MCF 10A (cell line): ENCODE data around the gene XYLT1. TPM values are rescaled to one million over a fixed set of nuclear protein-coding genes. Genes with fewer than 3 reads are reported as not detected.

Experiments
- BruUV-seq: library from RNA; stranded (reverse); fragments of 400-500 nt; replicated peaks from 2 replicates; lab custom pipeline; 2021; lab: Mats Ljungman, UMichigan
- CTCF ChIA-PET: fragments of 300-600 bp; sonication (Branson Sonifier 250); formaldehyde crosslinking; extraction: SDS; loops from one replicate; lab custom pipeline; 2021; ENCODE audit warnings: antibody characterized with exemption, inconsistent platforms; lab: Yijun Ruan, JAX
- POLR2A ChIA-PET: fragments of 300-600, 350-650 bp; sonication (Branson Sonifier 250); formaldehyde crosslinking; extraction: SDS; loops from one replicate; lab custom pipeline; 2020; ENCODE audit warnings: antibody characterized with exemption, inconsistent platforms; lab: Yijun Ruan, JAX
- DNase-seq: peaks from one replicate; pipeline ENCODE4 v3.0.0-alpha.2; 2018; ENCODE audit not compliant: unreplicated experiment
- H3K27ac Mint-ChIP-seq: one replicate; pipeline ENCODE4 v1.8.0; 2022; ENCODE audit warnings: mild to moderate bottlenecking, low read depth, mixed read lengths; ENCODE audit not compliant: unreplicated experiment
- H3K27me3 Mint-ChIP-seq: one replicate; pipeline ENCODE4 v1.8.0; 2022; ENCODE audit warnings: mixed read lengths; ENCODE audit not compliant: insufficient read depth, unreplicated experiment
- H3K36me3 Mint-ChIP-seq: one replicate; pipeline ENCODE4 v1.8.0; 2022; ENCODE audit warnings: mild to moderate bottlenecking, moderate library complexity, mixed read lengths; ENCODE audit not compliant: insufficient read depth, unreplicated experiment
- H3K4me1 Mint-ChIP-seq: one replicate; pipeline ENCODE4 v1.8.0; 2022; ENCODE audit warnings: mixed read lengths; ENCODE audit not compliant: insufficient read depth, unreplicated experiment
- H3K4me3 Mint-ChIP-seq: one replicate; pipeline ENCODE4 v1.8.0; 2022; ENCODE audit warnings: mild to moderate bottlenecking, moderate library complexity, mixed read lengths; ENCODE audit not compliant: unreplicated experiment
- H3K9me3 Mint-ChIP-seq: one replicate; pipeline ENCODE4 v1.8.0; 2022; ENCODE audit warnings: mixed read lengths; ENCODE audit not compliant: unreplicated experiment
- CTCF ChIP-seq: fragments of 200-600 bp; IDR thresholded peaks from one replicate; pipeline ENCODE4 v1.8.0; 2022; ENCODE audit warnings: antibody characterized with exemption, mild to moderate bottlenecking; ENCODE audit not compliant: unreplicated experiment
- intact Hi-C: fragments of 100-400 bp; cut with micrococcal nuclease; formaldehyde crosslinking; loops from 2 replicates; pipeline ENCODE4 v1.14.1; 2022
- total RNA-seq: library from RNA; stranded (reverse); gene quantifications from 2 replicates; pipeline ENCODE4 v1.2.3, GENCODE V29; 2022

The XYLT1 gene
- total RNA-seq, 1 experiment from 2014 or later: not detected

- POLR2A ChIA-PET: no interaction called here
- no peaks in the 10 kb centered on the region for H3K36me3 Mint-ChIP-seq
- no peak overlapping the region for H3K27ac Mint-ChIP-seq
- BruUV-seq: no TSS peak
- CTCF ChIA-PET: no interaction called here
- H3K4me1 Mint-ChIP-seq: no peaks in the 10 kb centered on the region
- no peak for TF ChIP-seq CTCF
- DNase-seq: no peak
- peaks cover 25% of the 10 kb centered on the region for H3K9me3 Mint-ChIP-seq
- intact Hi-C loops: no loop called here
- no peak overlapping the region for H3K4me3 Mint-ChIP-seq
- H3K27me3 Mint-ChIP-seq: no peaks in the 10 kb centered on the region
Observed at GRCh38 chr16:17408955-17409441, 61.8 kb downstream of the XYLT1 start.

GRCh38 chr16:17408296-17408695 is 62.5 kb downstream of the XYLT1 start:
- Mint-ChIP-seq H3K4me1 (no peaks in the 10 kb centered on the region), H3K27ac (no peak overlapping the region), H3K9me3 (peaks cover 25% of the 10 kb centered on the region), H3K4me3 (no peak overlapping the region), H3K27me3 (no peaks in the 10 kb centered on the region), H3K36me3 (no peaks in the 10 kb centered on the region)
- no peak for DNase-seq
- ChIA-PET POLR2A (no interaction called here), CTCF (no interaction called here)
- intact Hi-C loops: no loop called here
- no TSS peak for BruUV-seq
- TF ChIP-seq CTCF: no peak

- H3K36me3 Mint-ChIP-seq: no peaks in the 10 kb centered on the region
- no TSS peak for BruUV-seq
- no peaks in the 10 kb centered on the region for H3K27me3 Mint-ChIP-seq
- no peaks in the 10 kb centered on the region for H3K4me1 Mint-ChIP-seq
- H3K9me3 Mint-ChIP-seq: peaks cover 29% of the 10 kb centered on the region
- H3K27ac Mint-ChIP-seq: no peak overlapping the region
- no peak for TF ChIP-seq CTCF
- ChIA-PET CTCF (no interaction called here), POLR2A (no interaction called here)
- intact Hi-C loops: no loop called here
- DNase-seq: no peak
- no peak overlapping the region for H3K4me3 Mint-ChIP-seq
Observed at GRCh38 chr16:17407321-17407720, 63.4 kb downstream of the XYLT1 start.

GRCh38 chr16:17404941-17405689 is 65.6 kb downstream of the XYLT1 start:
- no peaks in the 10 kb centered on the region for H3K27me3 Mint-ChIP-seq
- TF ChIP-seq CTCF: no peak
- no peaks in the 10 kb centered on the region for H3K36me3 Mint-ChIP-seq
- intact Hi-C loops: no loop called here
- peaks cover 33% of the 10 kb centered on the region for H3K9me3 Mint-ChIP-seq
- no peak overlapping the region for H3K27ac Mint-ChIP-seq
- CTCF ChIA-PET: interaction anchor here (0.5 kb wide), 1 partner anchor 43 kb away, joined by 3 read pairs; no protein-coding TSS in a partner anchor
- POLR2A ChIA-PET: interaction anchor here (0.6 kb wide), 1 partner anchor 302 kb away, joined by 3 read pairs; no protein-coding TSS in a partner anchor
- peak; percentile 58 for DNase-seq
- H3K4me3 Mint-ChIP-seq: no peak overlapping the region
- no peaks in the 10 kb centered on the region for H3K4me1 Mint-ChIP-seq
- no TSS peak for BruUV-seq
